ENCODE measurements around the gene ARID1B. TPM values are rescaled to one million over a fixed set of nuclear protein-coding genes. Genes with fewer than 3 reads are reported as not detected.

Gene ARID1B
- total RNA-seq, 1 experiment from 2014 or later = 91.7 TPM

DNA sequence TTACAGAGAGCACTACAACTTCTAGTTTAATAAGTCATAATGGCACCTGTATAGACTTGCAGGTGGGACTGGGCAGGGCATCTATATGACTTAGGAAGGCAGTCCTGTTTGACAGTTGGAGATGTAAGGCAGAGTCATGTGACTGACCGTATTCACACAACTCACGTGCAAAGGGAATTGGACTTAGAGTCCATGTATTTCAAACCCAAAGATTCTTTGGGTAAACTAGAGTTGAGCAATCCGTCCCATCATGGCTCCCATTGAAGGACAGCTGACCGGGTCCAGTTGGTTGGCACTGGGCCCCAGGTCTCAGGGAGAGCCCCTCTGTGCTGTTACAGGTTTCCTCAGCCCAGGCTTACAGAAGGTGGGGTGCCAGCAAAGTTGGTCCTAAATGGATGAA, 121.9 kb downstream of the ARID1B start:
- TF ChIP-seq, protein P1, sequence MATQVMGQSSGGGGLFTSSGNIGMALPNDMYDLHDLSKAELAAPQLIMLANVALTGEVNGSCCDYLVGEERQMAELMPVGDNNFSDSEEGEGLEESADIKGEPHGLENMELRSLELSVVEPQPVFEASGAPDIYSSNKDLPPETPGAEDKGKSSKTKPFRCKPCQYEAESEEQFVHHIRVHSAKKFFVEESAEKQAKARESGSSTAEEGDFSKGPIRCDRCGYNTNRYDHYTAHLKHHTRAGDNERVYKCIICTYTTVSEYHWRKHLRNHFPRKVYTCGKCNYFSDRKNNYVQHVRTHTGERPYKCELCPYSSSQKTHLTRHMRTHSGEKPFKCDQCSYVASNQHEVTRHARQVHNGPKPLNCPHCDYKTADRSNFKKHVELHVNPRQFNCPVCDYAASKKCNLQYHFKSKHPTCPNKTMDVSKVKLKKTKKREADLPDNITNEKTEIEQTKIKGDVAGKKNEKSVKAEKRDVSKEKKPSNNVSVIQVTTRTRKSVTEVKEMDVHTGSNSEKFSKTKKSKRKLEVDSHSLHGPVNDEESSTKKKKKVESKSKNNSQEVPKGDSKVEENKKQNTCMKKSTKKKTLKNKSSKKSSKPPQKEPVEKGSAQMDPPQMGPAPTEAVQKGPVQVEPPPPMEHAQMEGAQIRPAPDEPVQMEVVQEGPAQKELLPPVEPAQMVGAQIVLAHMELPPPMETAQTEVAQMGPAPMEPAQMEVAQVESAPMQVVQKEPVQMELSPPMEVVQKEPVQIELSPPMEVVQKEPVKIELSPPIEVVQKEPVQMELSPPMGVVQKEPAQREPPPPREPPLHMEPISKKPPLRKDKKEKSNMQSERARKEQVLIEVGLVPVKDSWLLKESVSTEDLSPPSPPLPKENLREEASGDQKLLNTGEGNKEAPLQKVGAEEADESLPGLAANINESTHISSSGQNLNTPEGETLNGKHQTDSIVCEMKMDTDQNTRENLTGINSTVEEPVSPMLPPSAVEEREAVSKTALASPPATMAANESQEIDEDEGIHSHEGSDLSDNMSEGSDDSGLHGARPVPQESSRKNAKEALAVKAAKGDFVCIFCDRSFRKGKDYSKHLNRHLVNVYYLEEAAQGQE (IDR thresholded peaks at IDR 0.05; ENCODE audit: insufficient read depth in 1 of 2, low read depth in 2 of 2, low read length in 1 of 2) = no peak
- TF ChIP-seq TCF7L2 (IDR thresholded peaks at IDR 0.05; ENCODE audit: low read depth, low read length) (no peak), SIN3A (IDR thresholded peaks at IDR 0.05; ENCODE audit: borderline replicate concordance, insufficient read depth, low read depth, low read length) (no peak), POLR2AphosphoS5 (IDR thresholded peaks at IDR 0.05; ENCODE audit: low read depth, low read length) (no peak)
- TF ChIP-seq, protein P2, sequence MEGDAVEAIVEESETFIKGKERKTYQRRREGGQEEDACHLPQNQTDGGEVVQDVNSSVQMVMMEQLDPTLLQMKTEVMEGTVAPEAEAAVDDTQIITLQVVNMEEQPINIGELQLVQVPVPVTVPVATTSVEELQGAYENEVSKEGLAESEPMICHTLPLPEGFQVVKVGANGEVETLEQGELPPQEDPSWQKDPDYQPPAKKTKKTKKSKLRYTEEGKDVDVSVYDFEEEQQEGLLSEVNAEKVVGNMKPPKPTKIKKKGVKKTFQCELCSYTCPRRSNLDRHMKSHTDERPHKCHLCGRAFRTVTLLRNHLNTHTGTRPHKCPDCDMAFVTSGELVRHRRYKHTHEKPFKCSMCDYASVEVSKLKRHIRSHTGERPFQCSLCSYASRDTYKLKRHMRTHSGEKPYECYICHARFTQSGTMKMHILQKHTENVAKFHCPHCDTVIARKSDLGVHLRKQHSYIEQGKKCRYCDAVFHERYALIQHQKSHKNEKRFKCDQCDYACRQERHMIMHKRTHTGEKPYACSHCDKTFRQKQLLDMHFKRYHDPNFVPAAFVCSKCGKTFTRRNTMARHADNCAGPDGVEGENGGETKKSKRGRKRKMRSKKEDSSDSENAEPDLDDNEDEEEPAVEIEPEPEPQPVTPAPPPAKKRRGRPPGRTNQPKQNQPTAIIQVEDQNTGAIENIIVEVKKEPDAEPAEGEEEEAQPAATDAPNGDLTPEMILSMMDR (IDR thresholded peaks at IDR 0.05) = no peak
- ChIA-PET CTCF (no interaction called here), POLR2A (no interaction called here)
- no peaks in the 10 kb centered on the region; the same call in 1 of the 2 replicates for H3K4me1 ChIP-seq (ENCODE audit: control insufficient read depth, insufficient read depth, low read length)
- no peak overlapping the region for H3K27ac ChIP-seq (ENCODE audit: low read length)
- DNase-seq (ENCODE audit: low read depth, low spot score) (no peak), ATAC-seq (no peak)
- no peaks in the 10 kb centered on the region for H3K27me3 ChIP-seq (ENCODE audit: control insufficient read depth, insufficient read depth, low read length)
- no TSS peak for BruUV-seq (replicated peaks)
- in situ Hi-C loops (cut with HindIII; ENCODE audit: low pct_unique_long_range_greater_than_20kb, low sequenced_read_pairs) = no loop called here
- no peaks in the 10 kb centered on the region for H3K9me3 ChIP-seq (ENCODE audit: control insufficient read depth, insufficient read depth, low read depth, low read length)
- 0 out of 2 replicates have a peak, but pooled peaks cover 3% of the 10 kb centered on the region for H3K36me3 ChIP-seq (ENCODE audit: control insufficient read depth, insufficient read depth, low read length)
- intact Hi-C loops (cut with micrococcal nuclease; ENCODE audit: unreplicated experiment) = no loop called here
- H3K4me3 ChIP-seq (ENCODE audit: low read depth in 2 of 2, low read length in 2 of 2) = no peak overlapping the region

DNA sequence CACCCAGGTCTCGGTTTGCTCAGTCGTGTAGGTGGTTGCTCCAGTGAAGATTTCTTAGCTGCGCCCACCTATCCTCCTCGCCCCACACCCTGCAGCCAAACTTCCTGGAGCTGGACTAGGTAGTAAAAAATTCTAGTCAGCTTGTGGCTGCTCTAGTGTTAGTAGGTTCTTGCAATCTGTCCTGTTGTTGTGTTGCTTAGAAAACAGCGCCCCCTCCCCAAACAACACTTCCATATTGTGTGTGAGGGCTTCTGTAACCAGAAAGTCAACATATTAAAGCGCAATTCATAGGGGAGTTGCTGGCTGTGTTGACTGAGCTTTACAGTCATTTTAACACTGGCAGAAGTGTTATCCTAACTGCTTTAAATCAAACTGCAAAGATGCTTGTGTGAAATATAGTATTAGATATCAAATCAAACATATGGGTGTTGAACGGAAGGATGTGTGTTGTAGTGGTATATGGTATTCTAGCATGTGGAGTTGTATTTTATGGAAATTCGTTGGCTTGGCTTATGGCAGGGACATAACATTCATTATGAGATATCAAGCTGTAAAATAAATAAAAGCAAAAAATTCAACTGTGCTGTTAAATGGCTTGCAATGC, 122.5 kb downstream of the ARID1B start:
- BruUV-seq (replicated peaks) = no TSS peak
- ATAC-seq = no peak
- 0 out of 2 replicates have a peak, but pooled peaks cover 3% of the 10 kb centered on the region for H3K36me3 ChIP-seq (ENCODE audit: control insufficient read depth, insufficient read depth, low read length)
- in situ Hi-C loops (cut with HindIII; ENCODE audit: low pct_unique_long_range_greater_than_20kb, low sequenced_read_pairs) = no loop called here
- no peak overlapping the region for H3K27ac ChIP-seq (ENCODE audit: low read length)
- ChIA-PET CTCF (no interaction called here), POLR2A (no interaction called here)
- H3K4me1 ChIP-seq (ENCODE audit: control insufficient read depth, insufficient read depth, low read length) = no peaks in the 10 kb centered on the region; the same call in 1 of the 2 replicates
- H3K4me3 ChIP-seq (ENCODE audit: low read depth in 2 of 2, low read length in 2 of 2) = no peak overlapping the region
- H3K27me3 ChIP-seq (ENCODE audit: control insufficient read depth, insufficient read depth, low read length) = no peaks in the 10 kb centered on the region
- intact Hi-C loops (cut with micrococcal nuclease; ENCODE audit: unreplicated experiment) = no loop called here
- DNase-seq (ENCODE audit: low read depth, low spot score) = no peak
- no peak for TF ChIP-seq SIN3A (IDR thresholded peaks at IDR 0.05; ENCODE audit: borderline replicate concordance, insufficient read depth, low read depth, low read length)
- TF ChIP-seq, protein P2 (IDR thresholded peaks at IDR 0.05) = no peak; the same call in 1 of the 2 replicates
- no peaks in the 10 kb centered on the region for H3K9me3 ChIP-seq (ENCODE audit: control insufficient read depth, insufficient read depth, low read depth, low read length)
